ENCODE measurements around the gene XCR1.
A peak's percentile ranks its signal among the peaks of the same experiment; 100 is the strongest.

XCR1 gene, protein sequence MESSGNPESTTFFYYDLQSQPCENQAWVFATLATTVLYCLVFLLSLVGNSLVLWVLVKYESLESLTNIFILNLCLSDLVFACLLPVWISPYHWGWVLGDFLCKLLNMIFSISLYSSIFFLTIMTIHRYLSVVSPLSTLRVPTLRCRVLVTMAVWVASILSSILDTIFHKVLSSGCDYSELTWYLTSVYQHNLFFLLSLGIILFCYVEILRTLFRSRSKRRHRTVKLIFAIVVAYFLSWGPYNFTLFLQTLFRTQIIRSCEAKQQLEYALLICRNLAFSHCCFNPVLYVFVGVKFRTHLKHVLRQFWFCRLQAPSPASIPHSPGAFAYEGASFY

DNA sequence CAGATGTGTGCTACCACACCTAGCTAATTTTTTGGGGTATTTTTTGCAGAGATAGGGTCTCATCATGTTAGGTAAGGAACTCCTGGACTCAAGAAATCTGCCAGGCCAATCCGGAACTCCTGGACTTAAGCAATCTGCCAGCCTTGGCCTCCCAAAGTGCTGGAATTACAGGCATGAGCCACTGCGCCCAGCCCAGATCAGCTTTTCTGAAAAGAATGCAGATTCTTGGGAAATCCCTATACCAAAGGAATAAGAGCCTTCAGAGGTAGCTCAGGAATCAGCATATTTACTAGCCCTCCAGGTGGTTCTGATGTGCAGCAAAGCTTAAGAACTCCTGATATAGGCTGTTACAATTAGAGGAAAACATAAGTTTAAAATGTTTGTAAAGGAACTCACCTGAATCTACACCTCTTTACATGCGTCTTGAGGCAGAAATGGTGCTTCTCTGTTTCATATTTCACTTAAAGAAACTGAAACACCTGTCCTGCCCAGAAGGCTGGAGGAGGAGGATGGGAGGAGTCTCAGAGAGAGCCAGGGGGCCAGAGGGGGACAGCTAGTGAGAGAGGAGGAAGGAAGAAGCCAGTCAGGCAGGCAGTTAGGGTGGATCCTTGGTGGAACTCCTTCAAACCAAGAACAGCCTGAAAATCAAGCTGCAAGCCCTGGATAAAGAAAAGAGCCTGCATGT, at the start of gene XCR1:
Gene XCR1, minus strand, starts transcription at position 463 of the 685 bp plus-strand sequence. CDS start 5,536 bp downstream, outside the sequence.
- Histone ChIP-seq H3K9ac (no peak within 1 kb of the TSS), H3K27me3 (ENCODE audit: insufficient read depth, low read depth) (no peaks in the 10 kb centered on the region), H3K4me3 (IDR thresholded peaks at IDR 0.05; ENCODE audit: insufficient read depth, low read depth, low read length) (no peak within 1 kb of the TSS), H3K4me2 (no peak within 1 kb of the TSS), H3K27ac (no peak within 1 kb of the TSS), H2AFZ (ENCODE audit: low read depth) (no peak within 1 kb of the TSS), H4K20me1 (ENCODE audit: insufficient read depth) (no peaks in the 10 kb centered on the region), H3K36me3 (ENCODE audit: insufficient read depth) (no peaks in the 10 kb centered on the region), H3K4me1 (ENCODE audit: low read depth, poor library complexity, severe bottlenecking) (no peaks in the 10 kb centered on the region), H3K79me2 (ENCODE audit: insufficient read depth, low read depth) (no peaks in the 10 kb centered on the region)
- TF ChIP-seq, protein P1, sequence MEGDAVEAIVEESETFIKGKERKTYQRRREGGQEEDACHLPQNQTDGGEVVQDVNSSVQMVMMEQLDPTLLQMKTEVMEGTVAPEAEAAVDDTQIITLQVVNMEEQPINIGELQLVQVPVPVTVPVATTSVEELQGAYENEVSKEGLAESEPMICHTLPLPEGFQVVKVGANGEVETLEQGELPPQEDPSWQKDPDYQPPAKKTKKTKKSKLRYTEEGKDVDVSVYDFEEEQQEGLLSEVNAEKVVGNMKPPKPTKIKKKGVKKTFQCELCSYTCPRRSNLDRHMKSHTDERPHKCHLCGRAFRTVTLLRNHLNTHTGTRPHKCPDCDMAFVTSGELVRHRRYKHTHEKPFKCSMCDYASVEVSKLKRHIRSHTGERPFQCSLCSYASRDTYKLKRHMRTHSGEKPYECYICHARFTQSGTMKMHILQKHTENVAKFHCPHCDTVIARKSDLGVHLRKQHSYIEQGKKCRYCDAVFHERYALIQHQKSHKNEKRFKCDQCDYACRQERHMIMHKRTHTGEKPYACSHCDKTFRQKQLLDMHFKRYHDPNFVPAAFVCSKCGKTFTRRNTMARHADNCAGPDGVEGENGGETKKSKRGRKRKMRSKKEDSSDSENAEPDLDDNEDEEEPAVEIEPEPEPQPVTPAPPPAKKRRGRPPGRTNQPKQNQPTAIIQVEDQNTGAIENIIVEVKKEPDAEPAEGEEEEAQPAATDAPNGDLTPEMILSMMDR (conservative IDR thresholded peaks at IDR 0.05; ENCODE audit: low read depth, low read length): no peak

DNA sequence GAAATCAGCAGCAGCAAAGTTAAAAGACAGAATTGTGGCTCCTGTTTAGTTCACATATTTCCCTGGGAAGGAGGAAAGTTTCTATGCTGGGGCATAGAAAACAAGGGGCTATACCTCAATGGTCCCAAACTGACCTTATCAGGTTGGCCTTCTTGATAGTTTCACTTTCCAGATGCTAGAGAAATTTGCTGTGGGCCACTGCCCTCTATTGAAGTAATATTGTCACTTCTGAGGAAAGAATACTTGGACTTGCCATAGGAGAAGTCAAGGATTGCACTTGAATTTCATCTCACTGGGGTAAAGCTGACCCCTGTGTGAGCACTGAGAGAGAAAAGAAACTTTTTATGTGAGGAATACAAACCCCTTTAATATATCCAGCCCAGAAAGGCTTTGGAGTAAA, 49.3 kb upstream of the XCR1 start:
- H4K20me1 ChIP-seq (ENCODE audit: insufficient read depth): no peaks in the 10 kb centered on the region

DNA sequence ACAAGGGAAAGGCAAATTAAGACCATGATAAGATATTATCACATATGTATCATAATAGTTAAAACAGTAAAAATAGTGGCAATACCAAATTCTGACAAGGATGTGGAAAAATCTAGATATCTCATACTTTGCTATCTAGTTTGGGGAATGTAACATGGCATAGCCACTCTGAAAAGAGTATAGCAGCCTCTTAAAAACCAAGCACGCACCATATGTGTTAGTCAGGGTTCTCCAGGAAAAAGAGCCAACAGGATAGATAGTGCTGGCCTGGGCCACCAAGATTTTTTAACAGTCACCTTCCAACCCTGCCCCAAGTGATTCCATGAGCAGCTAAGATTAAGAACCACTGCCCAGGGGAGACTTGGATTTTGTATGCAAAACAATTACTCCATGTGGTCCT, 48.5 kb upstream of the XCR1 start:
- TF ChIP-seq, protein P1 (conservative IDR thresholded peaks at IDR 0.05; ENCODE audit: low read depth, low read length): no peak

More for the DNA sequence above, 49.3 kb upstream of the XCR1 start:
- Histone ChIP-seq H3K27ac (no peak overlapping the region), H3K9ac (no peak overlapping the region), H3K27me3 (ENCODE audit: insufficient read depth, low read depth) (no peaks in the 10 kb centered on the region), H3K4me1 (ENCODE audit: low read depth, poor library complexity, severe bottlenecking) (peaks cover 8% of the 10 kb centered on the region), H2AFZ (ENCODE audit: low read depth) (no peak overlapping the region), H3K4me3 (IDR thresholded peaks at IDR 0.05; ENCODE audit: insufficient read depth, low read depth, low read length) (no peak overlapping the region), H3K36me3 (ENCODE audit: insufficient read depth) (no peaks in the 10 kb centered on the region), H3K4me2 (no peak overlapping the region), H3K79me2 (ENCODE audit: insufficient read depth, low read depth) (no peaks in the 10 kb centered on the region)
- TF ChIP-seq, protein P1 (conservative IDR thresholded peaks at IDR 0.05; ENCODE audit: low read depth, low read length): no peak

DNA sequence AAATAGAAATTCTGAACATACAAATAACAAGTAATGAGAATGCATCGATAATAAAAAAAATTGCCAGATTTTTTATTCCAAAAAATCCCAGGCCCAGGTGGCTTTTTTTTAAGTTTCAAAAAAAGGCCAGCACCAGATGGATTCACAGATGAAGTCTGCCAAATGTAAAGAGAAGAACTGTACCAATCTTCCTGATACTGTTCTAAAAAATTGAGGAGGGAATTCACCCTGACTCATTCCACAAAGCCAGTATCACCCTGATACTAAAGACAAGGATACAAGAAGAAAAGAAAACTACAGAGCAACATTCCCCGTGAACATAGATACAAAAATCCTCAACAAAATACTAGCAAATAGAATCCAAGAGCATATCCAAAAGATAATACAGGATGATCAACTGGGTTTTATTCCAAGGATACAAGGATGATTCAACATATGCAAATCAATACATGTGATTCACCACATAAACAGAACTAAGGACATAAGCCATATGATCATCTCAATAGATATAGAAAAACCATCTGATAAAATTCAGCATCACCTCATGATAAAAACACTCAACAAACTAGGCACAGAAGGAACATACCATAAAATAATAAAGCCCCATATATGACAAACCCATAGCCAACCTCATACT, 44.1 kb upstream of the XCR1 start:
- H3K79me2 ChIP-seq (ENCODE audit: insufficient read depth, low read depth): no peaks in the 10 kb centered on the region
- peak overlapping the region; percentile 29 for H3K4me2 ChIP-seq
- TF ChIP-seq, protein P1 (conservative IDR thresholded peaks at IDR 0.05; ENCODE audit: low read depth, low read length): no peak
- no peak overlapping the region for H3K9ac ChIP-seq
- H4K20me1 ChIP-seq (ENCODE audit: insufficient read depth): no peaks in the 10 kb centered on the region
- no peaks in the 10 kb centered on the region for H3K36me3 ChIP-seq (ENCODE audit: insufficient read depth)
- no peaks in the 10 kb centered on the region for H3K27me3 ChIP-seq (ENCODE audit: insufficient read depth, low read depth)
- H3K4me1 ChIP-seq (ENCODE audit: low read depth, poor library complexity, severe bottlenecking): peaks cover 23% of the 10 kb centered on the region
- H3K27ac ChIP-seq: no peak overlapping the region
- H3K4me3 ChIP-seq (IDR thresholded peaks at IDR 0.05; ENCODE audit: insufficient read depth, low read depth, low read length): no peak overlapping the region
- H2AFZ ChIP-seq (ENCODE audit: low read depth): no peak overlapping the region

More for the DNA sequence above, 48.5 kb upstream of the XCR1 start:
- Histone ChIP-seq H3K79me2 (ENCODE audit: insufficient read depth, low read depth) (no peaks in the 10 kb centered on the region), H2AFZ (ENCODE audit: low read depth) (no peak overlapping the region), H3K4me1 (ENCODE audit: low read depth, poor library complexity, severe bottlenecking) (peaks cover 16% of the 10 kb centered on the region), H3K9ac (no peak overlapping the region), H3K4me2 (no peak overlapping the region), H3K36me3 (ENCODE audit: insufficient read depth) (no peaks in the 10 kb centered on the region), H3K27ac (no peak overlapping the region), H4K20me1 (ENCODE audit: insufficient read depth) (no peaks in the 10 kb centered on the region), H3K27me3 (ENCODE audit: insufficient read depth, low read depth) (no peaks in the 10 kb centered on the region), H3K4me3 (IDR thresholded peaks at IDR 0.05; ENCODE audit: insufficient read depth, low read depth, low read length) (no peak overlapping the region)
